GM18909 (cell line): ENCODE data around the gene COL6A3.

ENCODE experiments used
- ATAC-seq: cut with Tn5 transposase; IDR thresholded peaks from one replicate; pipeline ENCODE4 v1.9.1; 2021; ENCODE audit warnings: mild to moderate bottlenecking; ENCODE audit not compliant: unreplicated experiment, poor library complexity

The COL6A3 gene

GRCh38 chr2:237445611-237446337 is 31.8 kb upstream of the COL6A3 start:
- no peak for ATAC-seq

- no peak for ATAC-seq
Observed at GRCh38 chr2:237444071-237444470, 30.1 kb upstream of the COL6A3 start.

GRCh38 chr2:237441605-237442274 is 27.8 kb upstream of the COL6A3 start:
- ATAC-seq = no peak

- no peak for ATAC-seq
Observed at GRCh38 chr2:237440819-237441281, 26.9 kb upstream of the COL6A3 start.

GRCh38 chr2:237438080-237438940 is 24.3 kb upstream of the COL6A3 start:
- no peak for ATAC-seq

GRCh38 chr2:237437566-237437965 is 23.6 kb upstream of the COL6A3 start:
- ATAC-seq = no peak

- ATAC-seq = no peak
Observed at GRCh38 chr2:237435844-237436587, 22.1 kb upstream of the COL6A3 start.

GRCh38 chr2:237434866-237435311 is 20.9 kb upstream of the COL6A3 start:
- ATAC-seq = no peak

GRCh38 chr2:237433920-237434676 is 20.1 kb upstream of the COL6A3 start:
- no peak for ATAC-seq

- ATAC-seq = no peak
Observed at GRCh38 chr2:237432484-237433092, 18.6 kb upstream of the COL6A3 start.

GRCh38 chr2:237431837-237432236 is 17.9 kb upstream of the COL6A3 start:
- ATAC-seq = no peak

- no peak for ATAC-seq
Observed at GRCh38 chr2:237431372-237431771, 17.4 kb upstream of the COL6A3 start.

GRCh38 chr2:237430861-237431260 is 16.9 kb upstream of the COL6A3 start:
- no peak for ATAC-seq

- ATAC-seq = no peak
Observed at GRCh38 chr2:237429753-237430152, 15.8 kb upstream of the COL6A3 start.

- no peak for ATAC-seq
Observed at GRCh38 chr2:237427769-237428506, 14.0 kb upstream of the COL6A3 start.

- ATAC-seq = no peak
Observed at GRCh38 chr2:237426517-237426916, 12.6 kb upstream of the COL6A3 start.

- ATAC-seq = no peak
Observed at GRCh38 chr2:237425320-237425719, 11.4 kb upstream of the COL6A3 start.

- no peak for ATAC-seq
Observed at GRCh38 chr2:237424544-237424943, 10.6 kb upstream of the COL6A3 start.
